ENCODE measurements around the gene SETD1A.
A peak's percentile ranks its signal among the peaks of the same experiment; 100 is the strongest.

The SETD1A gene

DNA sequence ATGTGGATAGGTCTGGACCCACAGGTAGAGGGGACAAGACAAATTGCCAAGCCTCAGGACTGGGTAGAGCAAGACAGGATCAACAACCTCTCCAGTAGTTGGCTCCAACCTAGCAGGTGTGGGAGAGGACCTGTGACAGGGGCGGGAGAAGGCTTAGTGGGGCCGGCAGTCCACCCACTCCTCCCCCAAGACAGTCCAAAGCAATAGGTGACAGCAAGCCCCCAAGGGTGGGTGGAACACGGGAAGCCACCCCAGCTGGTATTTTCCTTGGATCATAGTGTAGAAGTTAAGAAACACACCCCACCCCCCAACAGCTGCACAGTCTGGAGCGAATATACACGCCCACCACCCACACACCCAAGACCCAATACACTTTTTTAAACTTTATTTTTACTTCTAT, 71.7 kb downstream of the SETD1A start:
- Histone ChIP-seq H3K4me1 (ENCODE audit: insufficient read depth, poor library complexity, severe bottlenecking) (no peaks in the 10 kb centered on the region), H3K27me3 (ENCODE audit: insufficient read depth, poor library complexity, severe bottlenecking) (no peaks in the 10 kb centered on the region), H3K9me3 (ENCODE audit: severe bottlenecking) (no peaks in the 10 kb centered on the region), H3K4me3 (ENCODE audit: severe bottlenecking) (no peak overlapping the region), H3K36me3 (ENCODE audit: low read depth) (no peaks in the 10 kb centered on the region), H3K27ac (ENCODE audit: poor library complexity, severe bottlenecking) (no peak overlapping the region)
- no peak for ATAC-seq (ENCODE audit: low read depth)
- TF ChIP-seq, protein P1, sequence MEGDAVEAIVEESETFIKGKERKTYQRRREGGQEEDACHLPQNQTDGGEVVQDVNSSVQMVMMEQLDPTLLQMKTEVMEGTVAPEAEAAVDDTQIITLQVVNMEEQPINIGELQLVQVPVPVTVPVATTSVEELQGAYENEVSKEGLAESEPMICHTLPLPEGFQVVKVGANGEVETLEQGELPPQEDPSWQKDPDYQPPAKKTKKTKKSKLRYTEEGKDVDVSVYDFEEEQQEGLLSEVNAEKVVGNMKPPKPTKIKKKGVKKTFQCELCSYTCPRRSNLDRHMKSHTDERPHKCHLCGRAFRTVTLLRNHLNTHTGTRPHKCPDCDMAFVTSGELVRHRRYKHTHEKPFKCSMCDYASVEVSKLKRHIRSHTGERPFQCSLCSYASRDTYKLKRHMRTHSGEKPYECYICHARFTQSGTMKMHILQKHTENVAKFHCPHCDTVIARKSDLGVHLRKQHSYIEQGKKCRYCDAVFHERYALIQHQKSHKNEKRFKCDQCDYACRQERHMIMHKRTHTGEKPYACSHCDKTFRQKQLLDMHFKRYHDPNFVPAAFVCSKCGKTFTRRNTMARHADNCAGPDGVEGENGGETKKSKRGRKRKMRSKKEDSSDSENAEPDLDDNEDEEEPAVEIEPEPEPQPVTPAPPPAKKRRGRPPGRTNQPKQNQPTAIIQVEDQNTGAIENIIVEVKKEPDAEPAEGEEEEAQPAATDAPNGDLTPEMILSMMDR (IDR thresholded peaks at IDR 0.05; ENCODE audit: poor library complexity, severe bottlenecking): no peak
- no peak for DNase-seq (ENCODE audit: low spot score)

DNA sequence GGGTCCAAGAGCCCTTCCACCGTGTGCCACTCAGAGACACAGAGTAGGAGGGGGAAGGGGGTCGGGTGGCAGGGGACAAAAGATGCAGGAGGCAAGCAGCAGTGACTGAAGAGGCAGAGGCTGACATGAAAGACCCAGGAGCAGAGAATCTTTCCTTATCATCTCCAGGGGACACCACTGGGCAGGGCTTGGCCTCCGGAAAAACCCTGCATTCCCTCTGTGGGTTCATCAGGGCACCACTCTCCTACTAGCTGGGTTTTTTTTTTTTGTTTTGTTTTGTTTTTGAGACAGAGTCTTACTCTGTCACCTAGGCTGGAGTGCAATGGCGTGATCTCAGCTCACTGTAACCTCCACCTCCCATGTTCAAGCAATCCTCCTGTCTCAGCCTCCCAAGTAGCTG, 73.7 kb downstream of the SETD1A start:
- ATAC-seq (ENCODE audit: low read depth): no peak
- no peaks in the 10 kb centered on the region for H3K9me3 ChIP-seq (ENCODE audit: severe bottlenecking)

DNA sequence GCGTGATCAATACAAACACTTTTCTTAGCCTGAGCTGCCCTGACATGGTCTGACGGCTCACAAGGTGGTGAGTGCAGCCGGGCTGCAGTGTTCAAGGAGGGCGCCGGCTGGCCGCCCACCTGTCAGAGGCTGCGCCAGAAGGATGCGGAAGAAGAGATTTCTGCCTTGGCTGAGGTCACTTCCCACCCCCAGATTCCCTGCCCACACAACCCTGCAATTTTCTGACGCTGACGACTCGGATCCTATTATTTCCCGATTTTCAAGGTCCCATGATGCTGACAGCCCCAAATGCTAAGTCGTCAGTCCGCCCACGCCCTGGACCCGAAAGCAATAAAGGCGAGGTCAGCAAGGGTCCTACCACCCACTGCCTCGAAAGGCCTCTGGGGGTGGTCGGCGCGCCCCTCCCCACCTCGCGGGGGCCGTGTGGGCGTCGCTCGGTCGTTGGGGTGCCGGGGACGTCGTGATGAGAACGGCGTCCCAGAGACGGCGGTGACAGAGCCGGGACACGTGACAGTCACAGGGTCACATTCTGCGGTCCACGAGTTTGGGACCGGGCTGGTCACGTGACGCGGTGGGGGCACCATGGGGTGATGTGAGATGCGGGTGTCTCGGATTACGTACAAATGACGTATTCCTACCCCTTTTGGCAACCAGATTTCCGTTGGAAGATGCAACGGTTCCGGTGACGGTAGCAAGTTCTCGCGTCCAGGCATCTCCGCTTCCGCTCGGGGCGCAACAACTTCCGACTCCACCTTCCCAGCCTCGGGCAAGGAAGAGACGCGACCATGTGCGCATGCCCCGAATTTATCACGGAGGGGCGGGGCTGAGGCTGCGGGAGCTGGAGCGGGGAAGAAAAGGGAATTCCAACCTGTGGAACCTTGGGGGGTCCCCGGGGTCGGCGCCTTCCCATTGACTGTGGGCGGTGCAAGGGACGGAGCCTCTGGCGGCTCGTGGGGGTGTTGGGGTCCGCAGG, 75.5 kb downstream of the SETD1A start, which contains the start of gene STX4:
Gene STX4, plus strand, starts transcription at position 823 of the 973 bp plus-strand sequence. CDS start 248 bp downstream, outside the sequence.
- Histone ChIP-seq H3K36me3 (ENCODE audit: low read depth) (peaks cover 12% of the 10 kb centered on the region), H3K4me1 (ENCODE audit: insufficient read depth, poor library complexity, severe bottlenecking) (no peaks in the 10 kb centered on the region), H3K4me3 (ENCODE audit: severe bottlenecking) (peak within 1 kb of the TSS; percentile 62), H3K9me3 (ENCODE audit: severe bottlenecking) (no peaks in the 10 kb centered on the region), H3K27ac (ENCODE audit: poor library complexity, severe bottlenecking) (peak within 1 kb of the TSS; percentile 44), H3K27me3 (ENCODE audit: insufficient read depth, poor library complexity, severe bottlenecking) (no peaks in the 10 kb centered on the region)
- ATAC-seq (ENCODE audit: low read depth): peak; percentile 71
- peak; percentile 95 for DNase-seq (ENCODE audit: low spot score)
- TF ChIP-seq, protein P1 (IDR thresholded peaks at IDR 0.05; ENCODE audit: poor library complexity, severe bottlenecking): no peak

More for the DNA sequence above, 73.7 kb downstream of the SETD1A start:
- Histone ChIP-seq H3K27ac (ENCODE audit: poor library complexity, severe bottlenecking) (no peak overlapping the region), H3K36me3 (ENCODE audit: low read depth) (peaks cover 10% of the 10 kb centered on the region), H3K27me3 (ENCODE audit: insufficient read depth, poor library complexity, severe bottlenecking) (no peaks in the 10 kb centered on the region), H3K4me3 (ENCODE audit: severe bottlenecking) (no peak overlapping the region), H3K4me1 (ENCODE audit: insufficient read depth, poor library complexity, severe bottlenecking) (no peaks in the 10 kb centered on the region)
- TF ChIP-seq, protein P1 (IDR thresholded peaks at IDR 0.05; ENCODE audit: poor library complexity, severe bottlenecking): no peak
- DNase-seq (ENCODE audit: low spot score): no peak

DNA sequence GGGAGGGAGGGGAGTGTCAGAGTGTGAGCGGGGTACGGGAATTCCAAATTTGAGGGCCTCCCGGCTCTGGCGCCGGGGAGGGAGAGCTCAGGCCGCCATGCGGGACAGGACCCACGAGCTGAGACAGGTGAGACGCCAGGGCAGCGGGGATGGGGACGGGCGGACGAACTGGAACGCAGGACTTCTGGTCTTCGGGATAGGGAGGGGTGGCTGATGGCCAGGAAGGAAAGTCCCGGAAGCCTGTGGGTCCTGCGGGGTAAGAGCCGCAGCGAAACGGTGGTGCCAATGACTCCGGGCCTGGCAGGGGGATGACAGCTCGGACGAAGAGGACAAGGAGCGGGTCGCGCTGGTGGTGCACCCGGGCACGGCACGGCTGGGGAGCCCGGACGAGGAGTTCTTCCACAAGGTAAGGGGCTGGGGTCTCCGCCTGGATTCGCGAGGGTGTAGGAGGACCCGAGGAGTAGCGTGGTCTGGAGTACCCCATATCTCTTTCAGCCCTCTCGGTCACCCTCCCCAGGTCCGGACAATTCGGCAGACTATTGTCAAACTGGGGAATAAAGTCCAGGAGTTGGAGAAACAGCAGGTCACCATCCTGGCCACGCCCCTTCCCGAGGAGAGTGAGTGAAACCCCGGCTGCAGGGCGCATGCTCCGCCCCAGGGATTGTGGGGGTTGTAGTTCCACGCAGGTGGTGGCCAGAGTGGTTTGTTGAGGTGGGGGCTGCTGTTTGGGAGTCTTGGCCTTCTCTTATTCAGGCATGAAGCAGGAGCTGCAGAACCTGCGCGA, 76.3 kb downstream of the SETD1A start:
- DNase-seq (ENCODE audit: low spot score) (peak; percentile 91), ATAC-seq (ENCODE audit: low read depth) (peak; percentile 69)
- Histone ChIP-seq H3K27ac (ENCODE audit: poor library complexity, severe bottlenecking) (peak overlapping the region; percentile 44), H3K4me3 (ENCODE audit: severe bottlenecking) (peak overlapping the region; percentile 62), H3K4me1 (ENCODE audit: insufficient read depth, poor library complexity, severe bottlenecking) (no peaks in the 10 kb centered on the region), H3K27me3 (ENCODE audit: insufficient read depth, poor library complexity, severe bottlenecking) (no peaks in the 10 kb centered on the region), H3K36me3 (ENCODE audit: low read depth) (peaks cover 16% of the 10 kb centered on the region), H3K9me3 (ENCODE audit: severe bottlenecking) (no peaks in the 10 kb centered on the region)
- TF ChIP-seq, protein P1 (IDR thresholded peaks at IDR 0.05; ENCODE audit: poor library complexity, severe bottlenecking): no peak

Measured in RWPE2 (cell line).